ENCODE results near the gene ATP2B2.

The ATP2B2 gene

GRCh38 chr3:10283638-10284037 lies 221.7 kb downstream of the ATP2B2 start:
- TF ChIP-seq ZNF274 (IDR thresholded peaks at IDR 0.05; ENCODE audit: low read depth, low read length), result no peak
- H3K4me3 ChIP-seq (ENCODE audit: low read length), result no peak overlapping the region

- H3K4me3 ChIP-seq (ENCODE audit: low read length), result no peak overlapping the region
- TF ChIP-seq ZNF274 (IDR thresholded peaks at IDR 0.05; ENCODE audit: low read depth, low read length), result no peak
Measured at GRCh38 chr3:10281951-10282350, 223.4 kb downstream of the ATP2B2 start.

DNA sequence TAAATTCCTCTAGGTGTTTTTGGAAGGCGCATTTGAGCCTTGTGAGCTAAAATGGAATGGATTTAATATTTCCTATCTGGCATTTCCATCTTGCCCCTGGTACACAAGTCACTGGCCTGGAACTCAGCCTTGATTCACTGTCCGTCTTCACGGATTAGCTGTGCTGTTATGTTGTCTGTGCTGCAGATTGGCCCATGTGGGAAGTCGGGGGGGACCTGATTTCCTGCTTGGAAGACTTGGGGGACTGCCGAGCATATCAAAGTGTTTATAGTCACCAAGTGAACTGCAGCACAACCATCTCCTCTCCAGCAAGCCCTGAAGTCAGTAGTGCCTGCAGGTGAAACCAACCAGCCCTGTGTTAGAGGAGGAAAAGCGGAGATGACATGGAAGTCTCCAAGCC lies 224.8 kb downstream of the ATP2B2 start:
- TF ChIP-seq ZNF274 (IDR thresholded peaks at IDR 0.05; ENCODE audit: low read depth, low read length), result no peak
- H3K4me3 ChIP-seq (ENCODE audit: low read length), result no peak overlapping the region

- H3K4me3 ChIP-seq (ENCODE audit: low read length), result no peak overlapping the region
- no peak for TF ChIP-seq ZNF274 (IDR thresholded peaks at IDR 0.05; ENCODE audit: low read depth, low read length)
Measured at GRCh38 chr3:10280177-10280529, 225.2 kb downstream of the ATP2B2 start.

DNA sequence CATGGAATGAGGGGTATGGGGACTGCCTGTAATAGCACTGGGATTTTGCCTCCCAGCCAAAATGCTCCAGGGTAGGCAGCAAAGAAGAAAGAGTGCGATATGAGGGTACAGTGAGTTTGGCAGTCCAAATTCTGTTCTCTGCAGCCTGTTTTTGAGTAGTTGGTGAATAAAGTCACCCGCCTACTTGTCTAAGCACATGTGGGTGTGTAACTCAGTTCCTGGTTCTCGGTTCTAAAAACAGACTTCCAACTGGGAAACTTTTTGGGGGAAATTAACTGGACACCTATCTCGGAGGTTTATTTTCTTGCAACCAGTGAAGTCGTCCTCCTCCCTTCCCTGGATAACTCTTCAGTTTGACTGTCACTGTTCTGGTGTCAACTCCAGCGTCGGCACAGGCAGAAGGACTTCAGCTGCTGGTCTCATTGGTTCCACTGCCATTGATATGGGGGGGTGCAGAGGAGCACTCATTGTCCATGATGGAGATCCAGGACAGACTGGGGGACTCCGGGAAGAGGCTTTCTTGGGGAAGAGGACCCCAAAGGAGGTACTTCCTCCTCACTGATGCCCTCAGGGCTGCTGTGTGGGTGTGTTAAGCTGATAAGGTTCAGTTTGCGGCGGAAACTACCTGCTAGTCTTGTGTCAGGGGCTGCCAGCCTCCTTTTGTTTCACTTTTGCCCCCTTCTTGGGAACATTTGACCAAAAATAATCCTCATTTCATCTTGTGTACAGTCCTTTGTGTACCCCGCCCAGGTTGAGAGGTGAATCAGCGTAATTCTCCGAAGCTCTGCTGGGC lies 225.8 kb downstream of the ATP2B2 start:
- H3K4me3 ChIP-seq (ENCODE audit: low read length), result no peak overlapping the region
- TF ChIP-seq ZNF274 (IDR thresholded peaks at IDR 0.05; ENCODE audit: low read depth, low read length), result no peak

GRCh38 chr3:10278501-10278900 lies 226.9 kb downstream of the ATP2B2 start:
- TF ChIP-seq ZNF274 (IDR thresholded peaks at IDR 0.05; ENCODE audit: low read depth, low read length), result no peak
- H3K4me3 ChIP-seq (ENCODE audit: low read length), result no peak overlapping the region

- H3K4me3 ChIP-seq (ENCODE audit: low read length), result no peak overlapping the region
- no peak for TF ChIP-seq ZNF274 (IDR thresholded peaks at IDR 0.05; ENCODE audit: low read depth, low read length)
Measured at GRCh38 chr3:10277115-10277625, 228.2 kb downstream of the ATP2B2 start.

DNA sequence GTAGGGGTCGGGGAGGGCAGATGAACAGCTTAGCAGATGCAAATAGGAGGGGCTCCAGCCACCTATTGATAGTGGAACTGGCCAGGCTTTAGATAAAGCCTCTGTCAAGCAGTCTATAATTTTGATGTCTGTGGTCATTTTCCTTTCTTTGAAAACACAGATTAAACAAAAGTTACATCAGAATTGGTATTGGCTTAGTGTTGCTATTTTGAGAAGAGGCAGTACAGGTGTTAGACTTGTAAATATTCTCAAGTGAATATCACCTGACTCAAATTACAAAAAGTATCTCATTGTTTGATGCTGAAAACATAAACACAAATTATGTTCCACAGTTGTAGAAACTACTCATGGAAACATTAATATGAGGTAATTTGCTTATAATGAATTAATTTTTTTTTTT lies 230.8 kb downstream of the ATP2B2 start:
- TF ChIP-seq ZNF274 (IDR thresholded peaks at IDR 0.05; ENCODE audit: low read depth, low read length), result no peak

More for the DNA sequence above, 230.8 kb downstream of the ATP2B2 start:
- no peak overlapping the region for H3K4me3 ChIP-seq (ENCODE audit: low read length)
